Measurements from ENCODE around the gene ACP1. TPM values are rescaled to one million over a fixed set of nuclear protein-coding genes. Genes with fewer than 3 reads are reported as not detected.

ACP1 gene
- total and polyA plus RNA-seq, 10 of the 15 experiments (the other 5 are each of a cell fraction or from before 2014, with no cell fraction given) = 120 to 468 (median 175) TPM

GRCh38 chr2:234421-234820 is 30.3 kb upstream of the ACP1 start:
- Histone ChIP-seq H3K4me3 (no peak overlapping the region), H4K20me1 (ENCODE audit: control insufficient read depth, insufficient read depth) (no peaks in the 10 kb centered on the region), H3K4me1 (ENCODE audit: control insufficient read depth, insufficient read depth, low read length) (no peaks in the 10 kb centered on the region), H3K27ac (ENCODE audit: control insufficient read depth, insufficient read depth) (no peak overlapping the region), H3K9me3 (replicated peaks; ENCODE audit: control insufficient read depth, insufficient read depth, low read length) (no peaks in the 10 kb centered on the region), H3K4me2 (ENCODE audit: control insufficient read depth, insufficient read depth) (no peak overlapping the region), H3K9ac (ENCODE audit: control insufficient read depth, insufficient read depth, low read length) (no peak overlapping the region), H2AFZ (ENCODE audit: control insufficient read depth, low read depth, low read length) (no peak overlapping the region), H3K27me3 (replicated peaks in 1 of 2; ENCODE audit: control insufficient read depth in 2 of 2, insufficient read depth in 2 of 2, low read length in 1 of 2) (no peaks in the 10 kb centered on the region), H3K79me2 (ENCODE audit: control insufficient read depth, insufficient read depth, low read length) (no peaks in the 10 kb centered on the region), H3K36me3 (ENCODE audit: control insufficient read depth in 2 of 2, insufficient read depth in 2 of 2, low read length in 1 of 2) (no peaks in the 10 kb centered on the region)
- in situ Hi-C loops (cut with MboI) (no loop called here), intact Hi-C loops (cut with micrococcal nuclease; ENCODE audit: unreplicated experiment) (no loop called here)
- FAIRE-seq (no peak), DNase-seq (ENCODE audit: low read depth, low spot score) (no peak), ATAC-seq (no peak)
- ChIA-PET POLR2A (no interaction called here), RAD21 (ENCODE audit: unreplicated experiment) (no interaction called here), CTCF (interaction anchor here (0.8 kb wide), 1 partner anchor 15 kb away, joined by 4 read pairs; no protein-coding TSS in a partner anchor), SMC1A (ENCODE audit: uncharacterized antibody, unreplicated experiment) (no interaction called here)
- TF ChIP-seq HDAC2 (IDR thresholded peaks at IDR 0.05) (no peak), ZNF622 (IDR thresholded peaks at IDR 0.05) (no peak), ESRRA (IDR thresholded peaks at IDR 0.05; ENCODE audit: low read length) (no peak), E4F1 (IDR thresholded peaks at IDR 0.05; ENCODE audit: borderline replicate concordance, partially characterized antibody) (no peak), HDGF (IDR thresholded peaks at IDR 0.05) (no peak), NR2C1 (IDR thresholded peaks at IDR 0.05) (no peak), RAD51 (IDR thresholded peaks at IDR 0.05) (no peak), TCF7 (IDR thresholded peaks at IDR 0.05; ENCODE audit: borderline replicate concordance) (no peak), ZNF24 (IDR thresholded peaks at IDR 0.05) (no peak), SPI1 (IDR thresholded peaks at IDR 0.05; ENCODE audit: borderline replicate concordance, insufficient read depth, low read depth, low read length) (no peak), JUND (IDR thresholded peaks at IDR 0.05; ENCODE audit: low read depth, low read length) (no peak), RB1 (IDR thresholded peaks at IDR 0.05; ENCODE audit: borderline replicate concordance) (no peak), CHD1 (IDR thresholded peaks at IDR 0.05; ENCODE audit: low read depth, low read length) (no peak), DPF2 (IDR thresholded peaks at IDR 0.05) (no peak), ZBED1 (IDR thresholded peaks at IDR 0.05; ENCODE audit: borderline replicate concordance) (no peak), ATF3 (IDR thresholded peaks at IDR 0.05; ENCODE audit: borderline replicate concordance, extremely low read depth, low read depth, low read length) (no peak), BCL3 (IDR thresholded peaks at IDR 0.05; ENCODE audit: borderline replicate concordance, insufficient read depth, low read depth, low read length, poor library complexity, severe bottlenecking) (no peak)
- 81% methylated on average over 4 of the region's 4 CpGs for WGBS (ENCODE audit: insufficient coverage, insufficient replicate concordance, low lambda C conversion rate, missing lambda C conversion rate)
- no TSS peak for BruUV-seq (replicated peaks)
